ENCODE results near the gene CA6.

- TF ChIP-seq CTCF (IDR thresholded peaks at IDR 0.05) (no peak), POLR2A (IDR thresholded peaks at IDR 0.05) (no peak)
Measured at GRCh38 chr1:9013819-9014218, 68.2 kb downstream of the CA6 start.
